Measurements from ENCODE around the gene RRAS. TPM values are rescaled to one million over a fixed set of nuclear protein-coding genes. Genes with fewer than 3 reads are reported as not detected.

RRAS gene
- total RNA-seq, 3 donors from 2014 or later: 43.9 to 89.8 (median 48.6) TPM

GRCh38 chr19:49687150-49687549 is 47.2 kb upstream of the RRAS start:
- no peaks in the 10 kb centered on the region for H3K9me3 ChIP-seq
- DNase-seq: no peak
- ATAC-seq: no peak
- no peak for TF ChIP-seq CTCF (IDR thresholded peaks at IDR 0.05)
- H3K4me3 ChIP-seq: no peak overlapping the region
- H3K36me3 ChIP-seq (ENCODE audit: low read depth): no peaks in the 10 kb centered on the region
- intact Hi-C loops (cut with DNase I, micrococcal nuclease): loop anchor here in 1 of 2 donors (10.0 kb wide), 1 partner anchor 102 kb away; the partner anchor contains the start of genes NOSIP and PRRG2
- peaks cover 17% of the 10 kb centered on the region for H3K4me1 ChIP-seq (ENCODE audit: low read depth)

- intact Hi-C loops (cut with DNase I, micrococcal nuclease): loop anchor here in 1 of 2 donors (10.0 kb wide), 1 partner anchor 102 kb away; the partner anchor contains the start of genes NOSIP and PRRG2
- DNase-seq: no peak
- TF ChIP-seq CTCF (IDR thresholded peaks at IDR 0.05): no peak
- ATAC-seq: no peak
- Histone ChIP-seq H3K4me3 (no peak overlapping the region), H3K4me1 (ENCODE audit: low read depth) (peaks cover 17% of the 10 kb centered on the region), H3K9me3 (no peaks in the 10 kb centered on the region), H3K36me3 (ENCODE audit: low read depth) (no peaks in the 10 kb centered on the region)
Observed at GRCh38 chr19:49686503-49687088, 46.7 kb upstream of the RRAS start.

GRCh38 chr19:49685845-49686332 is 45.9 kb upstream of the RRAS start:
- H3K4me1 ChIP-seq (ENCODE audit: low read depth): peaks cover 17% of the 10 kb centered on the region
- DNase-seq (no peak), ATAC-seq (no peak)
- H3K4me3 ChIP-seq: no peak overlapping the region
- intact Hi-C loops (cut with DNase I, micrococcal nuclease): loop anchor here in 1 of 2 donors (10.0 kb wide), 1 partner anchor 101 kb away; the partner anchor contains the start of genes NOSIP and PRRG2
- no peaks in the 10 kb centered on the region for H3K9me3 ChIP-seq
- H3K36me3 ChIP-seq (ENCODE audit: low read depth): no peaks in the 10 kb centered on the region
- no peak for TF ChIP-seq CTCF (IDR thresholded peaks at IDR 0.05)

- H3K36me3 ChIP-seq (ENCODE audit: low read depth): no peaks in the 10 kb centered on the region
- intact Hi-C loops (cut with DNase I, micrococcal nuclease): loop anchor here in 1 of 2 donors (10.0 kb wide), 1 partner anchor 100 kb away; the partner anchor contains the start of genes NOSIP and PRRG2
- H3K9me3 ChIP-seq: no peaks in the 10 kb centered on the region
- ATAC-seq: no peak
- DNase-seq: no peak
- H3K4me1 ChIP-seq (ENCODE audit: low read depth): peaks cover 18% of the 10 kb centered on the region
- H3K4me3 ChIP-seq: no peak overlapping the region
- no peak for TF ChIP-seq CTCF (IDR thresholded peaks at IDR 0.05)
Observed at GRCh38 chr19:49684983-49685553, 45.1 kb upstream of the RRAS start.

GRCh38 chr19:49684251-49684982 is 44.5 kb upstream of the RRAS start:
- H3K4me3 ChIP-seq: no peak overlapping the region
- H3K4me1 ChIP-seq (ENCODE audit: low read depth): peaks cover 16% of the 10 kb centered on the region
- intact Hi-C loops (cut with DNase I, micrococcal nuclease): loop anchor here in 1 of 2 donors (10.0 kb wide), 1 partner anchor 100 kb away; the partner anchor contains the start of genes NOSIP and PRRG2
- H3K9me3 ChIP-seq: no peaks in the 10 kb centered on the region
- DNase-seq (no peak), ATAC-seq (peak; percentile 36)
- peak; percentile 23 for TF ChIP-seq CTCF (IDR thresholded peaks at IDR 0.05)
- no peaks in the 10 kb centered on the region for H3K36me3 ChIP-seq (ENCODE audit: low read depth)

All from mucosa of descending colon (tissue), 3 donors.